ENCODE data around the gene LCN15. TPM values are rescaled to one million over a fixed set of nuclear protein-coding genes. Genes with fewer than 3 reads are reported as not detected.

The LCN15 gene
- total RNA-seq, 1 experiment from 2014 or later: not detected

GRCh38 chr9:136710543-136710942 lies 53.8 kb downstream of the LCN15 start:
- no peaks in the 10 kb centered on the region for H3K27me3 ChIP-seq (replicated peaks; ENCODE audit: control insufficient read depth, insufficient read depth, low read length)
- ChIA-PET CTCF (no interaction called here), POLR2A (no interaction called here)
- Mint-ChIP-seq H3K27ac (ENCODE audit: unreplicated experiment) (no peak overlapping the region), H3K36me3 (ENCODE audit: insufficient read depth, unreplicated experiment) (no peaks in the 10 kb centered on the region), H3K4me3 (ENCODE audit: unreplicated experiment) (no peak overlapping the region), H3K27me3 (ENCODE audit: insufficient read depth, unreplicated experiment) (no peaks in the 10 kb centered on the region), H3K9me3 (ENCODE audit: unreplicated experiment) (no peaks in the 10 kb centered on the region), H3K4me1 (ENCODE audit: low read depth, unreplicated experiment) (peaks cover 9% of the 10 kb centered on the region)
- no peak for DNase-seq
- peaks cover 11% of the 10 kb centered on the region for H3K4me1 ChIP-seq
- no TSS peak for BruUV-seq (replicated peaks)
- no peaks in the 10 kb centered on the region for H3K9me3 ChIP-seq
- H3K36me3 ChIP-seq (ENCODE audit: control insufficient read depth, insufficient read depth, low read length): no peaks in the 10 kb centered on the region; the same call in 1 of the 2 replicates
- H3K4me3 ChIP-seq (ENCODE audit: low read depth, low read length): no peak overlapping the region
- intact Hi-C loops (cut with micrococcal nuclease; ENCODE audit: unreplicated experiment): no loop called here
- no peak for TF ChIP-seq CTCF (IDR thresholded peaks at IDR 0.05; ENCODE audit: insufficient read depth in 1 of 2, low read depth in 1 of 2, low read length in 1 of 2, severe bottlenecking in 1 of 2, unreplicated experiment in 1 of 2)

Small RNA genes lying within 50 kb of the gene (microRNA-seq; reads per million reads assigned to microRNA genes)
- not detected for gene MIR6722

Other genes with a start within 250 kb of the LCN15 start
- 5.5 and 6.3 TPM in 2 replicates for gene NOTCH1, start 218.5 kb downstream of the LCN15 start, total RNA-seq (2022)
- gene EGFL7, start 101.6 kb downstream of the LCN15 start, total RNA-seq (2022): 30.2 and 30.4 TPM in 2 replicates
- gene AGPAT2, start 77.1 kb downstream of the LCN15 start, total RNA-seq (2022): 68.7 and 77.1 TPM in 2 replicates
- 40.4 and 40.6 TPM in 2 replicates for gene DIPK1B, start 51.9 kb downstream of the LCN15 start, total RNA-seq (2022)
- gene LCN10, start 21.6 kb downstream of the LCN15 start, total RNA-seq (2022): not detected in 2 replicates
- gene LCN6, start 16.0 kb downstream of the LCN15 start, total RNA-seq (2022): not detected in 2 replicates
- not detected in 2 replicates for gene LCN8, start 6.3 kb downstream of the LCN15 start, total RNA-seq (2022)
- gene TMEM141, start 26.8 kb upstream of the LCN15 start, total RNA-seq (2022): 107 and 122 TPM in 2 replicates
- 4.2 and 5.8 TPM in 2 replicates for gene CCDC183, start 31.8 kb upstream of the LCN15 start, total RNA-seq (2022)
- gene RABL6, start 43.4 kb upstream of the LCN15 start, total RNA-seq (2022): 134 and 138 TPM in 2 replicates
- gene AJM1, start 78.0 kb upstream of the LCN15 start, total RNA-seq (2022): 3.6 and 4.2 TPM in 2 replicates
- 103 and 105 TPM in 2 replicates for gene PHPT1, start 84.9 kb upstream of the LCN15 start, total RNA-seq (2022)
- 8.8 and 10.8 TPM in 2 replicates for gene MAMDC4, start 87.8 kb upstream of the LCN15 start, total RNA-seq (2022)
- gene EDF1, start 101.8 kb upstream of the LCN15 start, total RNA-seq (2022): 429 and 476 TPM in 2 replicates
- gene TRAF2, start 122.0 kb upstream of the LCN15 start, total RNA-seq (2022): 41.7 and 50.0 TPM in 2 replicates
- gene FBXW5, start 180.2 kb upstream of the LCN15 start, total RNA-seq (2022): 66.8 and 76.1 TPM in 2 replicates
- gene C8G, start 180.7 kb upstream of the LCN15 start, total RNA-seq (2022): 0.77 and 1.3 TPM in 2 replicates
- gene LCN12, start 187.8 kb upstream of the LCN15 start, total RNA-seq (2022): 20.0 and 23.2 TPM in 2 replicates
- gene PTGDS, start 213.0 kb upstream of the LCN15 start, total RNA-seq (2022): not detected in 2 replicates
- not detected in 2 replicates for gene LCNL1, start 218.5 kb upstream of the LCN15 start, total RNA-seq (2022)
- gene PAXX, start 227.9 kb upstream of the LCN15 start, total RNA-seq (2022): 66.2 TPM in 2 replicates
- 4.5 and 4.7 TPM in 2 replicates for gene CLIC3, start 232.1 kb upstream of the LCN15 start, total RNA-seq (2022)

Measured in Caco-2 (cell line).